HG02884 (cell line): ENCODE measurements around the gene CDK5RAP3.
"Not testable (repeated sequence)": the region's sequence is repeated elsewhere in the genome, so short reads cannot be mapped to it uniquely, and the experiment has no call there.

Experiments used
- ATAC-seq: cut with Tn5 transposase; IDR thresholded peaks from one replicate; pipeline ENCODE4 v1.9.1; 2021; ENCODE audit warnings: mild to moderate bottlenecking, moderate library complexity; ENCODE audit not compliant: unreplicated experiment

The CDK5RAP3 gene

GRCh38 chr17:47973541-47973940 is 2.6 kb downstream of the CDK5RAP3 start:
- ATAC-seq: no peak

DNA sequence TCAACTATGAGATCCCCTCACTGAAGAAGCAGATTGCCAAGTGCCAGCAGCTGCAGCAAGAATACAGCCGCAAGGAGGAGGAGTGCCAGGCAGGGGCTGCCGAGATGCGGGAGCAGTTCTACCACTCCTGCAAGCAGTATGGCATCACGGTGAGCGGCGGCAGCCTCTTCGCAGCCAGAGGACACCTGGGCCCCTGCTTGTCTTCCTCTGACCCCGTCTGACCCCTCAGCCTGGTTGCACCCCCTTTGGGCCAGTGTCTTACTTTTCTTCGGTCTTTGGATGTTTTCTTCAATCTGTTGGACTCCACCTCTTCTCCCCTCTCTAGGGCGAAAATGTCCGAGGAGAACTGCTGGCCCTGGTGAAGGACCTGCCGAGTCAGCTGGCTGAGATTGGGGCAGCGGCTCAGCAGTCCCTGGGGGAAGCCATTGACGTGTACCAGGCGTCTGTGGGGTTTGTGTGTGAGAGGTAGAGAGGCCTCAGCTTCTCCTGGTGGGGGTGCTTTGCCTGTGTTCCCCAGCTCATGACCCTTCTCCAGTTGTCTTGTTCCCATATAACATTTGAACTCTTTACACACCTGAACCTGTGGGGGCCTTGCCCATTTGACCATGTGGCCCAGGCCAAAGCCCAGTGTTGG is 4.4 kb downstream of the CDK5RAP3 start:
- ATAC-seq: no peak

DNA sequence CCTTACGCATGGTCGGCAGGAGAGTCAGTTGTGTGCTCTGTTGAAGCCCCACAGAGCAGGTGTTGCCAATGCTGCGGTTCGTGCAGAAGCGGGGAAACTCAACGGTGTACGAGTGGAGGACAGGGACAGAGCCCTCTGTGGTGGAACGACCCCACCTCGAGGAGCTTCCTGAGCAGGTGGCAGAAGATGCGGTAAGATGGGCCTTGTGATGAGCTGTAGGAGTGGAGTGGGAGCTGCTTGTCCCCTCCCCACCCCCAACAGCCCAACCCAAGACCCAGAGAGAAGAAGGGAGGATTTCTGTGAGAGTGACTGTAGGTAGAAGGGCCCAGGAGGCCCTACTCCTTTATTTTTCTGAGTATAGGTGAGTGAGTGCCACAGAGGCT is 4.9 kb downstream of the CDK5RAP3 start:
- no peak for ATAC-seq

GRCh38 chr17:47978324-47978723 is 7.4 kb downstream of the CDK5RAP3 start:
- ATAC-seq: no peak

DNA sequence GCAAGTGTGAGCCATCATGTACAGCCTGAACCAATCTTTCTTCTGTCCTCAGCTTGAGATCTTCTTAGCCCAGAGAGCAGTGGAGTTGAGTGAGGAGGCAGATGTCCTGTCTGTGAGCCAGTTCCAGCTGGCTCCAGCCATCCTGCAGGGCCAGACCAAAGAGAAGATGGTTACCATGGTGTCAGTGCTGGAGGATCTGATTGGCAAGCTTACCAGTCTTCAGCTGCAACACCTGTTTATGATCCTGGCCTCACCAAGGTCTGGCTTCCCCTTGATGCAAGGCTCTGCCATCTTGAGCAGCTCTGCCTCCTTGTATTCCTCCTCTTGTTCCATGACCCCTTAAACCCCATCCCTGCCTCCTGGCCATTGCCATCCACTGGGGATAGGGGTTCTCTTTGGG is 9.6 kb downstream of the CDK5RAP3 start:
- no peak for ATAC-seq

DNA sequence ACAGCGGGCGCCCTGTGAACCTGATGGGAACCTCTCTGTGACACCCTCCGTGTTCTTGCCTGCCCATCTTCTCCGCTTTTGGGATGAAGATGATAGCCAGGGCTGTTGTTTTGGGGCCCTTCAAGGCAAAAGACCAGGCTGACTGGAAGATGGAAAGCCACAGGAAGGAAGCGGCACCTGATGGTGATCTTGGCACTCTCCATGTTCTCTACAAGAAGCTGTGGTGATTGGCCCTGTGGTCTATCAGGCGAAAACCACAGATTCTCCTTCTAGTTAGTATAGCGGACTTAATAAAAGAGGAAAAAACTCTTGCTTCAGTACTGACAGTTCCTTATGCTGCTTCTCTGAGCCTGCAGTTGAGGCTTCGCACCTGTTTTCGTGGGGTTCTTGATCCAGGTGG is 10.5 kb downstream of the CDK5RAP3 start:
- no peak for ATAC-seq

DNA sequence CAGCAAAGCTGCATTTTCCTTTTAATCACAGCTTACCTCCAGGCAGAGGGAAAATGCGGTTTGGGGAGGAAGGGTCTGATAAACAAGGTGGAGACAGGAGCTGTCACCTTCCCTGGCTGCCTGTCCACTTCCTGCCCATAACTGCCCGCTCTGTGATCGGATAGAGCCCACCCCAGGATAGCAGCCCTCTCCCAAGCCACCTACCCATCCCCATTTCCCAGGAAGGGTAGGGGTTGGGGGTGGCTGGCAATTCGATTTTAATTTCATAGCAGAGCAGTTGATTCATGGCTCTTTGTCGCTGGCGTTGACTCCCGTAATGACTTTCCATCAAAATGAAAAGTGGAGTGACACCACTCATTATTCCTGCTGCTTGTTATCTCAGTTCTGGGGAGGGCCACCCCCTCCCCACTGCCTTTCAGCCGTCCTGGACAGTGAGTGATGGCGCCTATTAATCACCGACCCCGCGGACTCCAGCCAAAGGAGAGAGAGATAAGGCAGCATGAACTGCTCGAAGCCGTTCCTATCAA is 11.2 kb downstream of the CDK5RAP3 start:
- ATAC-seq: no peak

- no peak for ATAC-seq
Measured at GRCh38 chr17:47982645-47983390, 11.9 kb downstream of the CDK5RAP3 start.

- ATAC-seq: no peak
Measured at GRCh38 chr17:47983492-47984223, 12.7 kb downstream of the CDK5RAP3 start.

DNA sequence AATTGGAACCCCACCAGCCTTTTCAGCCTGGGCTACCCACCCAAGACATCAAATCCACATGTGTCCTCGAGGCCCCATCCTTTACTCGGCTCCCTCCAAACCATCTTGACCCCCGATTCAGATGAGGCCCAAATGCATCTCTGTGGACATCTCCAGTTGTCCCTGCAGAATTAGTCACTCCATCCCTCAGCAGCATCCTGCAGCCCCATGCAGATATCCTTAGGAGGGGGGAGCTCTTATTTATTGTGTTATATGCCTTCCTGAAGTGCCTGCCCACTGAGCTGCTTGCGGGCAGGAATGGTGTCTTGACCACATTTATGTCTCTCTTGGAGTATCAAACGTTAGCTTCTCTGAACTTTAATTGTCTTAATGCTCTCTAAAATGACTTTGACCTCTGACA is 15.6 kb downstream of the CDK5RAP3 start:
- ATAC-seq: no peak

- ATAC-seq: no peak
Measured at GRCh38 chr17:47987240-47987835, 16.4 kb downstream of the CDK5RAP3 start.

DNA sequence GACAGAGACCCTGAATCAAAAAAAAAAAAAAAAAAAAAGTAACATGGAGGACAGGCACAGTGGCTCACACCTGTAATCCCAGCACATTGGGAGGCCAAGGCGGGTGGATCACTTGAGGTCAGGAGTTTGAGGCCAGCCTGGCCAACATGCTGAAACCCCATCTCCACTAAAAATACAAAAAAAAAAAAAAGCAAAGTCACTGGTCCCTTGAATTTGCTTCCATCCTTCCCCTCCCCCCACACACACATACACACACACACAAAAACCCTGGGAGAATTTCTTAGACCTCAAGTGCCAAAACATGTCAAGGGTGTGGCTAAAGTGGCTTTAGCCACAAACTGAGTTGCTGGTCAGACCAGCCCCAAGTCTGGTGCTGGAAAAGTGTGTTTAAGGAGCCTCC is 17.5 kb downstream of the CDK5RAP3 start:
- not testable (repeated sequence) for ATAC-seq

- ATAC-seq: no peak
Measured at GRCh38 chr17:47989159-47989558, 18.2 kb downstream of the CDK5RAP3 start.

DNA sequence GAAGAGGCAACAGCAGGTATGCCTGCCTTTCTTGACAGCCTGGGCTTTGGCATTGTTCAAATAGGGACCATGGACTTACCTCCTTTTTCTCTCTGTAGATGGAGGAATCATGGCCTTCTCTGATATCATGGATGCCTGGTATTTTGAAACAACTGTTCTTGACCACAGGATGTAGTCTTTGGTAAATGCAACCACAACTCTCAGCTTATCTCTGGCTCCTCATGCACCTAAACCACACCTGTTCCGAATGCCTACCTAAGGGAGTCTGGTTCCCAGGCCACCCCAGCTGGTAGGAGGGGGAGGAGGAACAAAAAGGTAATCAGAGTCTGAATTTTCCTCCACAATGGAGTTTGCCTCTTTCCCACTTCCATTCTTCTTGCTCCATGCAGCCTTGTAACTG is 18.8 kb downstream of the CDK5RAP3 start:
- ATAC-seq: no peak

- no peak for ATAC-seq
Measured at GRCh38 chr17:47990962-47991731, 20.2 kb downstream of the CDK5RAP3 start.

GRCh38 chr17:47992216-47992615 is 21.3 kb downstream of the CDK5RAP3 start:
- no peak for ATAC-seq

DNA sequence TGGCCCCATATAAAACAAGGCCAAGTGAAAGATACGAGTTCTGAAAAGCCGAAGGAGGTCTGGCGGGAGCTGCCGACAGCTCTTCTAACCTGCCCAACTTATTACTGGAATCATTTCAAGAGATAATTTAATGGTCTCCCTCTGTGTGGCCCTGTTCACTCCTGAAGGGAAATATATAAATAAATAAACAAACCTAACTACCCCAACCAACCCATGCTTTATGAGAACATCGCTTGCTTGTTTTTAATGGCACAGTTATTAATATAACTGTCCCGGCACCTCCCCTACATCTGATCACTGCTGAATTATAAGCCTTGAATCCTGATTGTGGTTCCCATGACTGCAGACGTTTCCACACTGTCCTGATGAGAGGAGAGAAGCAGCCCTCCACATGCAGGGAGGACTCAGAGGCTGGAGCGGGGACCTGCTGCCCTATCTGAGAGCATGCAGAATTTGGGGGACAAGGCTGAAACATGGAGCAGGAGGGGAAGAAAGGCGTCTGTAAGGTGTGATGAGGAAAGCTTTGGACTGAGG is 22.2 kb downstream of the CDK5RAP3 start:
- no peak for ATAC-seq

- ATAC-seq: no peak
Measured at GRCh38 chr17:47993964-47994363, 23.1 kb downstream of the CDK5RAP3 start.

- ATAC-seq: no peak
Measured at GRCh38 chr17:47994724-47995123, 23.8 kb downstream of the CDK5RAP3 start.

- ATAC-seq: no peak
Measured at GRCh38 chr17:47995241-47995935, 24.5 kb downstream of the CDK5RAP3 start.
